HG02678 (cell line): Measurements from ENCODE around the gene CDH26.

Source experiments
- ATAC-seq: cut with Tn5 transposase; IDR thresholded peaks from one replicate; pipeline ENCODE4 v1.9.1; 2021; ENCODE audit warnings: mild to moderate bottlenecking, moderate library complexity; ENCODE audit not compliant: unreplicated experiment

Gene CDH26

GRCh38 chr20:60057866-60058807 lies 99.9 kb downstream of the CDH26 start:
- no peak for ATAC-seq

DNA sequence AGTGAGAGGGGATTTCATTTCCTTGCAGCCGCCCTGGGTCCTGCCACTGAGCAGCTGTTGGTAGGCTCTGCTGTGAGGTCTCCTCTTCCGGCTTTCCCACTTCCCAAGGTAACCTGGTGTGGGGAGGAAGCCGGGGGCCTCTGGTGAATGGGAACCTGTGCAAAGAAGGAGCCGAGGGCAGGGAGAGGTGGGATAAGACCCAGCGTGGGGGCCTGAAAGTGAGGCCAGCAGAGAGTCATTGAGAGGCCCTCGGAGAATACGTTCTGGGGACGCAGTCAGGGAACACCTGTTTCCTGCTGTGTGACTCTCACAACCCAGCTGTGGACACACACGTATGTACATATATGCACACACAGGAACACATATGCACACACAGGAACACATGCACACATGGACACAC lies 100.7 kb downstream of the CDH26 start:
- ATAC-seq = no peak

DNA sequence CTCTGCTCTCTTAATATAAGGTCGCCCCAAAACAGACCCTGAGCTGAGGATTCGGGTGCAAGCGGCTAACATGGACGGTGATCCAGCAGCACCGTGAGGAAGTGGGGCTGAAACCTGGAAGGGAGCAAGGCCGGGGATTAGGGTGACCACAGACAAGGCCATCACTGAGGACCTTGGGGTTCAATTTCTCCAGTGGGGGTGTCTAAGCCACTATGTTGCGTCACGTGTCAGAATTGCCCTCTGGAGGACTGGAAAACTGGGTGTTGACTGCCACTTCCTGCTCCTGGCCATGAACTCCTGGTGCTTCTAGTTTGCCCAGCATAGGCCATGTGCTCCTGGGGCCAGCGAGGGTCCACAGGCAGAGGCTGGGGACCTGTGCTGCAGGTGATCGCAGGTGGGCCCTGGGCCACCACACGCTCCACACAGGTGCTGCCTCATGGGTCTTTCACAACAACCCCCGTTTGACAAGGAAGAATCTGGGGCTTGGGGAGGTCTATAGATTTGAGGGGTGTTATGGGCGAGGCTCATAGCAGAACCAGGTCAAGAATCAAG lies 101.9 kb downstream of the CDH26 start:
- no peak for ATAC-seq

DNA sequence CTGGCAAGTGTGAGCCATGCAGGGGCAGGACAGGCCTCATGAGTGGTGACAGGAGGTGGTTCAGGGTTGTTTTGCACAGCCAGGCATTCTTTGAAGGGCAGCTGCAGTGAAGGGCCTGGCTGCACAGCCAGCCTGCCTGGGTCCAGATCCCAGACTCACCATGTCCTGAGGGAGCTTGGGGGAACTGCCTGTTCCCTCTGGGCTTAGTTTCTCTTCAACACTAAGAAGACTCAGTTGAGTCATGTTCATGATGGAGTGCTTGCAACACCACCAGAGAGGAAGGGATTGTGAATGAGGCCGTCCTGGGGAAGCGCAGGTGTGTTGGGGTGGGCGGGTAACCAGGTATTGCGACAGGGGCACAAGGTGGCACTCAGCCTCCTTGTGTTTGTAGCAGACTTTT lies 102.4 kb downstream of the CDH26 start:
- ATAC-seq = no peak

- no peak for ATAC-seq
These were observed 104.3 kb downstream of the CDH26 start for GRCh38 chr20:60062431-60063047.

GRCh38 chr20:60063048-60063451 lies 104.8 kb downstream of the CDH26 start:
- ATAC-seq = no peak

- ATAC-seq = no peak
These were observed 105.6 kb downstream of the CDH26 start for GRCh38 chr20:60063739-60064380.
